Thoracic aorta (tissue), 2 donors: Measurements from ENCODE around the gene MB21D2. TPM values are rescaled to one million over a fixed set of nuclear protein-coding genes. Genes with fewer than 3 reads are reported as not detected.

Experiments
- ATAC-seq: fragments of 150-250 bp; one replicate; pipeline ENCODE4 v1.8.0; 2017; ENCODE audit warnings: low read depth; ENCODE audit not compliant: insufficient number of reproducible peaks, low FRiP score
- DNase-seq: peaks from one replicate; pipeline ENCODE4 v3.0.0-alpha.2; 2020; ENCODE audit warnings: low spot score
- H3K27ac ChIP-seq, 2 donors: fragments of 200-600 bp; sonication (generic); 1 replicate in 1 of 2; 2 replicates in 1 of 2; pipeline ENCODE4 v1.5.1; 2016; ENCODE audit warnings: mild to moderate bottlenecking in 2 of 2, moderate library complexity in 2 of 2
- H3K27me3 ChIP-seq: fragments of 200-600 bp; sonication (generic); replicated peaks from 2 replicates; pipeline ENCODE4 v1.6.0; 2016; ENCODE audit warnings: mild to moderate bottlenecking; ENCODE audit not compliant: insufficient read depth
- H3K36me3 ChIP-seq: fragments of 200-600 bp; sonication (generic); one replicate; pipeline ENCODE4 v1.5.1; 2016
- H3K4me1 ChIP-seq, 2 donors: fragments of 200-600 bp; sonication (generic); 1 replicate in 1 of 2; 2 replicates in 1 of 2; pipeline versions ENCODE4 v1.5.1 to v1.6.0; 2016; ENCODE audit warnings: low read depth in 2 of 2, mild to moderate bottlenecking in 1 of 2; ENCODE audit not compliant: control insufficient read depth in 1 of 2
- H3K4me3 ChIP-seq: fragments of 200-600 bp; sonication (generic); 2 replicates; pipeline ENCODE4 v1.5.1; 2016; ENCODE audit warnings: mild to moderate bottlenecking
- H3K9me3 ChIP-seq: fragments of 200-600 bp; sonication (generic); 2 replicates; pipeline ENCODE4 v1.5.1; 2016
- CTCF ChIP-seq: fragments of 200-600 bp; sonication (generic); IDR thresholded peaks from one replicate; pipeline ENCODE4 v1.5.1; 2019; ENCODE audit warnings: antibody characterized with exemption
- total RNA-seq, 2 donors: library from RNA; depleted of rRNA; stranded (reverse); fragments of >200 nt; gene quantifications; one replicate each; pipeline versions ENCODE4 v1.1.0 to v1.2.3, GENCODE V29; 2016

MB21D2 gene
- total RNA-seq, 2 donors from 2014 or later, result 4.9 to 6.4 TPM

DNA sequence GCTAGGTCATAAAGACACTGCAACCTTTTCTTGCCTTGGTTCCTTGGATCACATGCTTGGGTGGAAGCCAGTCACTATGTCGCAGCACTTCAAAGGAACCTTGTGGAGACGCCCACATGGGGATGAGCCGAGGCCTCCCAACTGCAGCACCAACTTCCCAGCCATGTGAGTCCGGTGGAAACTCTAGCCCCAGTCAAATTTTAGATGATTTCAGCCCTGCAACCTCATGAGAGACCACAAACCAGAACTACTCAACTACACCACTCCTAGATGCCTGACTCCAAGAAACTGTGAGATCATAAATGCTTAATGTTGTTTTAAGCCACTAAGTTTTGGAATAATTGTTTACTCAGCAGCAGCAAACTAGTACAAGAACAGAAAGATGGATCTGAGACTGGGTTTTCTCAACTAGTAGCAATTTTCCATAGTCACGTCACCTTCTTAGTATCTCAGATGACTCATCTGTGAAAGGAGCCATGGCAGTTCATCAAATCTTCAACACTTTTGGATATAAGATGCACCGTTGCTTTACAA, 86.5 kb downstream of the MB21D2 start:
- no peak for TF ChIP-seq CTCF
- ATAC-seq, result peak; percentile 71
- H3K36me3 ChIP-seq, result no peaks in the 10 kb centered on the region
- H3K4me1 ChIP-seq, result peaks cover 0 to 50% of the 10 kb centered on the region in 2 donors
- H3K27ac ChIP-seq, result no peak overlapping the region
- DNase-seq, result no peak
- no peaks in the 10 kb centered on the region for H3K9me3 ChIP-seq
- H3K27me3 ChIP-seq, result no peaks in the 10 kb centered on the region
- no peak overlapping the region for H3K4me3 ChIP-seq

DNA sequence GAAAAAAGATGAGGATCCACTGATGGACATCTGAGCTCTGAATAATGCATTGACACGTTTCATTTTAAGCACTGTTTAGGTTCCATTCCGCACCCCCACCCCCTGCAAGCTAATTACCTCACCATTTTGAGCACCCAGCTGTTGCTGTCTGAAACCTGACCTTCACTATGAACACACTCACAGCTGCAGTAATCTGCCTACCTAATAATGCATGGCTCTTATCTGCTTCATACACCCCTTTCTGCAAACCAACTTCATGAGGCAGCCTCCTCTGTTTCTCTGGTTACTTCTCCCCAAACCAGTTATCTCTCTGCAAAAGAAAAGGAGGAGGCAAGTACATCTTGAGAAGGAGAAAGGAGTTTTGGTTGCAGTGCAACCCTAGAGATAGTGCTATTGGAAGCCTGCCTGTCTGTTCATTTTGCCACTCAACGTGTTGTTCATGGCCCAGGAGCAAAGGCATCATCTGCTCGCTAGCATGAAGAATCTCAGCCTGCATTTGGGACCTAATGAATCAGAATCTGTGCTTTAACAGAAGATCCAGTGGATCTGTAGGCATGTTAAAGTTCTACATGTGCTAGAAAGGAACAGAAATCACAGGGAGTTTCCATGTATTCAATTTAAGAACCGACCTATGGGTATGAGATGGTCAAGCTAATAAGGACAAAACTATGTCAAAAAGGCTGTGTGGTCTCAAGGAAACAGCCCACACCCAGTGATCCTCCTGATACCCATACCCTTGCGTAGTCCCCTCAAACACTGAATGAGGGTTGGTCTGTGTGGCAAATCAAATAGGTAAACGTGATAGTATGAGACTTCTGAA, 87.2 kb downstream of the MB21D2 start:
- Histone ChIP-seq H3K4me3 (no peak overlapping the region), H3K27me3 (no peaks in the 10 kb centered on the region), H3K36me3 (no peaks in the 10 kb centered on the region), H3K9me3 (no peaks in the 10 kb centered on the region), H3K4me1 (peaks cover 0 to 44% of the 10 kb centered on the region in 2 donors), H3K27ac (no peak overlapping the region)
- DNase-seq (no peak), ATAC-seq (no peak)
- no peak for TF ChIP-seq CTCF

GRCh38 chr3:192827863-192828594, 89.6 kb downstream of the MB21D2 start:
- Histone ChIP-seq H3K27me3 (no peaks in the 10 kb centered on the region), H3K9me3 (no peaks in the 10 kb centered on the region), H3K27ac (no peak overlapping the region), H3K36me3 (no peaks in the 10 kb centered on the region), H3K4me3 (no peak overlapping the region), H3K4me1 (peaks cover 0 to 34% of the 10 kb centered on the region in 2 donors)
- no peak for TF ChIP-seq CTCF
- DNase-seq (no peak), ATAC-seq (no peak)

- no peak for TF ChIP-seq CTCF
- Histone ChIP-seq H3K9me3 (no peaks in the 10 kb centered on the region), H3K27ac (no peak overlapping the region), H3K4me3 (no peak overlapping the region), H3K36me3 (no peaks in the 10 kb centered on the region), H3K27me3 (no peaks in the 10 kb centered on the region), H3K4me1 (peaks cover 0 to 29% of the 10 kb centered on the region in 2 donors)
- ATAC-seq (no peak), DNase-seq (no peak)
Measured at GRCh38 chr3:192827208-192827607, 90.4 kb downstream of the MB21D2 start.
